IMR-90 (cell line): Measurements from ENCODE around the gene RNF38. TPM values are rescaled to one million over a fixed set of nuclear protein-coding genes. Genes with fewer than 3 reads are reported as not detected.

Experiments used
- polyA plus RNA-seq, 3 experiments: library from polyadenylated mRNA; depleted of rRNA; stranded (reverse); fragments of >200 nt; gene quantifications; 2 replicates each; pipeline ENCODE4 v1.2.3, GENCODE V29; 2012; ENCODE audit warnings: low replicate concordance in 1 of 3
- total RNA-seq: library from RNA; depleted of rRNA; stranded (reverse); fragments of >200 nt; gene quantifications from 2 replicates; pipeline ENCODE4 v1.2.3, GENCODE V29; 2012; rRNA removed

RNF38 gene
- total and polyA plus RNA-seq, 2 of the 4 experiments (the other 2 are of a cell fraction), result 8.8 to 11.2 TPM

Other genes starting within 250 kb of the RNF38 start
- gene CCIN, start 230.9 kb downstream of the RNF38 start, total RNA-seq, result 1.1 TPM in 2 replicates
- 0.73 and 0.80 TPM in 2 replicates for gene CCIN, start 230.9 kb downstream of the RNF38 start, polyA plus RNA-seq (2012; rRNA removed)
- gene CLTA, start 209.3 kb downstream of the RNF38 start, total RNA-seq, result 133 and 208 TPM in 2 replicates
- 246 and 280 TPM in 2 replicates for gene CLTA, start 209.3 kb downstream of the RNF38 start, polyA plus RNA-seq (2012; rRNA removed)
- 28.3 and 34.1 TPM in 2 replicates for gene GNE, start 141.8 kb downstream of the RNF38 start, total RNA-seq
- 9.8 and 11.7 TPM in 2 replicates for gene GNE, start 141.8 kb downstream of the RNF38 start, polyA plus RNA-seq (2012; rRNA removed)
- 27.4 and 39.4 TPM in 2 replicates for gene MELK, start 172.6 kb upstream of the RNF38 start, total RNA-seq
- 17.8 and 20.8 TPM in 2 replicates for gene MELK, start 172.6 kb upstream of the RNF38 start, polyA plus RNA-seq (2012; rRNA removed)